ENCODE results near the gene TMEM198. TPM values are rescaled to one million over a fixed set of nuclear protein-coding genes. Genes with fewer than 3 reads are reported as not detected.

The TMEM198 gene
- total and polyA plus RNA-seq, 9 of the 15 experiments (the other 6 are each of a cell fraction or from before 2014, with no cell fraction given): 0.03 to 3.8 (median 1.0) TPM

- TF ChIP-seq ETV6 (IDR thresholded peaks at IDR 0.05; ENCODE audit: borderline replicate concordance in 1 of 2, low read depth in 2 of 2, low read length in 1 of 2): no peak
- TF ChIP-seq ETV6 (CRISPR knock-in tag; IDR thresholded peaks at IDR 0.05; ENCODE audit: borderline replicate concordance): no peak
- TF ChIP-seq ZNF57 (CRISPR knock-in tag; IDR thresholded peaks at IDR 0.05): no peak
- TF ChIP-seq ZNF23 (CRISPR knock-in tag; IDR thresholded peaks at IDR 0.05): no peak
- no peak for TF ChIP-seq HNRNPK (IDR thresholded peaks at IDR 0.05; ENCODE audit: low read depth, low read length, poor library complexity, severe bottlenecking)
- TF ChIP-seq MEF2A (IDR thresholded peaks at IDR 0.05; ENCODE audit: control insufficient read depth, low read depth, low read length): no peak
- no peak for TF ChIP-seq NFE2 (IDR thresholded peaks at IDR 0.05; ENCODE audit: low read depth)
- peak; percentile 68 for TF ChIP-seq RBM22 (IDR thresholded peaks at IDR 0.05; ENCODE audit: low read depth, low read length, poor library complexity, severe bottlenecking)
- no peak for TF ChIP-seq SOX6 (IDR thresholded peaks at IDR 0.05)
- peak; percentile 84; the same call in 1 of the 2 replicates for TF ChIP-seq FOXK1 (CRISPR knock-in tag; IDR thresholded peaks at IDR 0.05; ENCODE audit: borderline replicate concordance)
- no peak for TF ChIP-seq LCOR (CRISPR knock-in tag; IDR thresholded peaks at IDR 0.05)
- no peak for TF ChIP-seq ZNF785 (CRISPR knock-in tag; IDR thresholded peaks at IDR 0.05)
- TF ChIP-seq SMAD1 (IDR thresholded peaks at IDR 0.05; ENCODE audit: low read depth, low read length, partially characterized antibody): no peak
- TF ChIP-seq SP2 (IDR thresholded peaks at IDR 0.05; ENCODE audit: extremely low read depth, low read depth, low read length, poor library complexity, severe bottlenecking): no peak
- no peak for TF ChIP-seq NONO (IDR thresholded peaks at IDR 0.05; ENCODE audit: low read depth in 2 of 2, low read length in 1 of 2)
- no peak for TF ChIP-seq ZHX1 (conservative IDR thresholded peaks at IDR 0.05; ENCODE audit: low read length)
- peak; percentile 78 for TF ChIP-seq EP400 (IDR thresholded peaks at IDR 0.05)
- TF ChIP-seq DNMT1 (IDR thresholded peaks at IDR 0.05): no peak
- peak; percentile 9 for TF ChIP-seq MEIS2 (IDR thresholded peaks at IDR 0.05; ENCODE audit: partially characterized antibody)
- no peak for TF ChIP-seq ZNF277 (CRISPR knock-in tag; IDR thresholded peaks at IDR 0.05; ENCODE audit: borderline replicate concordance)
- no peak for TF ChIP-seq CBX1 (IDR thresholded peaks at IDR 0.05; ENCODE audit: low read depth)
- TF ChIP-seq ZNF282 (CRISPR knock-in tag; IDR thresholded peaks at IDR 0.05): no peak
- no peak for TF ChIP-seq ZNF395 (CRISPR knock-in tag; IDR thresholded peaks at IDR 0.05)
- TF ChIP-seq ETV5 (CRISPR knock-in tag; IDR thresholded peaks at IDR 0.05; ENCODE audit: low read depth): no peak
- TF ChIP-seq PHF21A (IDR thresholded peaks at IDR 0.05; ENCODE audit: borderline replicate concordance, low read depth): no peak
- no peak for TF ChIP-seq SUPT5H (IDR thresholded peaks at IDR 0.05)
These were observed 2.1 kb upstream of the TMEM198 start (continued) for GRCh38 chr2:219541611-219542180.

Measured in K562 (cell line).